HCT116 (cell line): ENCODE data around the gene RBM39. TPM values are rescaled to one million over a fixed set of nuclear protein-coding genes. Genes with fewer than 3 reads are reported as not detected.

Experiments
- ATAC-seq: fragments of 200-7000 bp; cut with Tn5 transposase; 2 replicates; pipeline ENCODE4 v1.9.1; 2020; ENCODE audit warnings: mild to moderate bottlenecking, moderate library complexity
- BruUV-seq: library from RNA; stranded (reverse); fragments of 400-500 nt; replicated peaks from 2 replicates; lab custom pipeline; 2021; lab: Mats Ljungman, UMichigan
- CTCF ChIA-PET: fragments of 300-600 bp; sonication (Branson Sonifier 250); formaldehyde crosslinking; loops from one replicate; lab custom pipeline; 2021; ENCODE audit warnings: antibody characterized with exemption; lab: Charles Lee
- POLR2A ChIA-PET: fragments of 300-600, 350-600 bp; sonication (Branson Sonifier 250); formaldehyde crosslinking; loops from one replicate; lab custom pipeline; 2021; ENCODE audit warnings: antibody characterized with exemption; lab: Charles Lee
- RAD21 ChIA-PET, 2 experiments: fragments of 300-600 bp; sonication (Branson Sonifier 250); formaldehyde crosslinking; loops; one replicate each; lab custom pipeline; 2023; ENCODE audit warnings: low total read pairs in 2 of 2; ENCODE audit not compliant: uncharacterized antibody in 2 of 2, unreplicated experiment in 2 of 2, low non-redundant PET in 1 of 2; lab: Charles Lee
- DNase-seq: peaks from one replicate; pipeline ENCODE4 v3.0.0-alpha.2; 2010; ENCODE audit warnings: low read depth, low spot score
- H2AFZ ChIP-seq: fragments of 200-600 bp; shearing (Covaris generic), sonication (generic); 2 replicates; pipeline ENCODE4 v1.6.1; 2017; ENCODE audit warnings: low read depth, mixed run types, mixed read lengths, antibody characterized with exemption, low read length; ENCODE audit not compliant: poor library complexity, severe bottlenecking
- H3K27ac ChIP-seq: 2 replicates; pipeline ENCODE4 v1.5.1; 2012; ENCODE audit warnings: low read depth, low read length
- H3K27me3 ChIP-seq: fragments of 200-600 bp; sonication (generic); 2 replicates; pipeline ENCODE4 v1.6.1; 2016; ENCODE audit warnings: mixed run types, low read length, mixed read lengths; ENCODE audit not compliant: insufficient read depth
- H3K36me3 ChIP-seq, 2 experiments: fragments of 200-500 bp in 1 of 2; fragments of 200-600 bp in 1 of 2; sonication (Bioruptor generic) in 1 of 2; sonication (generic) in 1 of 2; 2 replicates each; pipeline versions ENCODE4 v1.5.1 to v1.6.1; 2014 to 2016; ENCODE audit warnings: low read length in 2 of 2, inconsistent platforms in 1 of 2, mixed read lengths in 1 of 2, mixed run types in 1 of 2; ENCODE audit not compliant: insufficient read depth in 2 of 2, control insufficient read depth in 1 of 2
- H3K4me1 ChIP-seq, 2 experiments: fragments of 200-600 bp in 1 of 2; sonication (generic) in 1 of 2; 2 replicates each; pipeline versions ENCODE4 v1.5.1 to v1.6.1; 2012 to 2017; ENCODE audit warnings: low read length in 2 of 2, inconsistent platforms in 1 of 2, mild to moderate bottlenecking in 1 of 2, mixed read lengths in 1 of 2, mixed run types in 1 of 2, moderate library complexity in 1 of 2; ENCODE audit not compliant: insufficient read depth in 2 of 2, control insufficient read depth in 1 of 2
- H3K4me2 ChIP-seq: fragments of 200-600 bp; sonication (generic); 2 replicates; pipeline ENCODE4 v1.6.1; 2017; ENCODE audit warnings: mixed run types, low read length, mixed read lengths
- H3K4me3 ChIP-seq, 2 experiments: fragments of 200-600 bp in 1 of 2; sonication (generic) in 1 of 2; replicated peaks in 1 of 2; 2 replicates each; pipeline ENCODE4 v1.5.1; 2011 to 2016; ENCODE audit warnings: low read length in 2 of 2, control low read depth in 1 of 2, low read depth in 1 of 2, mild to moderate bottlenecking in 1 of 2, mixed read lengths in 1 of 2, mixed run types in 1 of 2
- H3K79me2 ChIP-seq: fragments of 200-600 bp; sonication (generic); 2 replicates; pipeline ENCODE4 v1.6.1; 2017; ENCODE audit warnings: mild to moderate bottlenecking, mixed run types, low read length, moderate library complexity, mixed read lengths; ENCODE audit not compliant: insufficient read depth
- H3K9ac ChIP-seq: fragments of 200-600 bp; sonication (generic); 2 replicates; pipeline ENCODE4 v1.6.1; 2016; ENCODE audit warnings: low read length, mixed read lengths
- H3K9me2 ChIP-seq: fragments of 200-600 bp; sonication (generic), shearing (Covaris generic); 2 replicates; pipeline ENCODE4 v1.6.1; 2017; ENCODE audit warnings: mixed run types, mild to moderate bottlenecking, moderate library complexity; ENCODE audit not compliant: insufficient read depth
- H3K9me3 ChIP-seq, 2 experiments: fragments of 200-500 bp in 1 of 2; fragments of 200-600 bp in 1 of 2; sonication (Bioruptor generic) in 1 of 2; sonication (generic) in 1 of 2; 2 replicates each; pipeline ENCODE4 v1.6.1; 2014 to 2017; ENCODE audit warnings: low read length in 2 of 2, mixed read lengths in 2 of 2, inconsistent platforms in 1 of 2, low read depth in 1 of 2, mild to moderate bottlenecking in 1 of 2, mixed run types in 1 of 2, moderate library complexity in 1 of 2; ENCODE audit not compliant: control insufficient read depth in 1 of 2, insufficient read depth in 1 of 2
- H4K20me1 ChIP-seq: fragments of 200-600 bp; sonication (generic), shearing (Covaris generic); 2 replicates; pipeline ENCODE4 v1.6.1; 2017; ENCODE audit warnings: mixed run types, mild to moderate bottlenecking, moderate library complexity; ENCODE audit not compliant: insufficient read depth
- EGR1 ChIP-seq: IDR thresholded peaks from 2 replicates; pipeline ENCODE4 v1.6.1; 2012; ENCODE audit warnings: low read depth
- ELF1 ChIP-seq: IDR thresholded peaks from 2 replicates; pipeline ENCODE4 v1.6.1; 2012; ENCODE audit warnings: low read depth, borderline replicate concordance
- EZH2 ChIP-seq: fragments of 200-600 bp; sonication (generic); IDR thresholded peaks from 2 replicates; pipeline ENCODE4 v1.6.1; 2017; ENCODE audit warnings: antibody characterized with exemption, mixed run types
- EZH2phosphoT487 ChIP-seq: fragments of 200-600 bp; IDR thresholded peaks from 2 replicates; pipeline ENCODE4 v1.6.1; 2018; ENCODE audit warnings: antibody characterized with exemption, borderline replicate concordance
- FOSL1 ChIP-seq: IDR thresholded peaks from 2 replicates; pipeline ENCODE4 v1.6.1; 2012; ENCODE audit warnings: low read depth
- POLR2A ChIP-seq: IDR thresholded peaks from 2 replicates; pipeline ENCODE4 v1.7.0; 2011; ENCODE audit warnings: borderline replicate concordance; ENCODE audit not compliant: insufficient read depth, insufficient read length; ENCODE audit errors: extremely low read depth
- POLR2AphosphoS5 ChIP-seq: IDR thresholded peaks from 2 replicates; pipeline ENCODE4 v1.6.1; 2011; ENCODE audit warnings: mild to moderate bottlenecking, low read depth, low read length, moderate library complexity
- SRF ChIP-seq: IDR thresholded peaks from 2 replicates; pipeline ENCODE4 v1.6.1; 2012; ENCODE audit warnings: low read depth
- TCF7L2 ChIP-seq: IDR thresholded peaks from 2 replicates; pipeline ENCODE4 v1.7.0; 2011; ENCODE audit warnings: borderline replicate concordance, inconsistent platforms; ENCODE audit not compliant: insufficient read depth, insufficient read length; ENCODE audit errors: extremely low read depth
- ZBTB33 ChIP-seq: IDR thresholded peaks from 2 replicates; pipeline ENCODE4 v1.6.1; 2011; ENCODE audit warnings: mild to moderate bottlenecking, low read length, moderate library complexity; ENCODE audit not compliant: insufficient replicate concordance; ENCODE audit errors: extremely low read depth
- ZFX ChIP-seq: fragments of 450-650 bp; IDR thresholded peaks from 2 replicates; pipeline ENCODE4 v1.6.1; 2017
- ZNF274 ChIP-seq: fragments of 200-500 bp; sonication (Bioruptor generic); IDR thresholded peaks from 2 replicates; pipeline ENCODE4 v1.6.1; 2014; ENCODE audit warnings: mild to moderate bottlenecking, low read depth, low read length, inconsistent platforms
- intact Hi-C: fragments of 100-400 bp; cut with micrococcal nuclease; formaldehyde crosslinking; loops from 2 replicates; pipeline ENCODE4 v1.10.0; 2022
- total RNA-seq: library from RNA; stranded (reverse); gene quantifications from one replicate; pipeline ENCODE4 v1.2.1, GENCODE V29; 2021; ENCODE audit not compliant: unreplicated experiment
- TF ChIP-seq, protein P1 (sequence below), 3 experiments: fragments of 200-600 bp in 1 of 3; sonication (generic) in 1 of 3; IDR thresholded peaks in 2 of 3; conservative IDR thresholded peaks in 1 of 3; 2 replicates each; pipeline ENCODE4 v1.5.1; 2012 to 2017; ENCODE audit warnings: low read depth in 2 of 3, low read length in 2 of 3, antibody characterized with exemption in 1 of 3, borderline replicate concordance in 1 of 3, control low read depth in 1 of 3, mild to moderate bottlenecking in 1 of 3, mixed read lengths in 1 of 3, mixed run types in 1 of 3, moderate library complexity in 1 of 3; ENCODE audit not compliant: insufficient read depth in 1 of 3

RBM39 gene
- total RNA-seq, 1 experiment from 2014 or later, result 234 TPM

DNA sequence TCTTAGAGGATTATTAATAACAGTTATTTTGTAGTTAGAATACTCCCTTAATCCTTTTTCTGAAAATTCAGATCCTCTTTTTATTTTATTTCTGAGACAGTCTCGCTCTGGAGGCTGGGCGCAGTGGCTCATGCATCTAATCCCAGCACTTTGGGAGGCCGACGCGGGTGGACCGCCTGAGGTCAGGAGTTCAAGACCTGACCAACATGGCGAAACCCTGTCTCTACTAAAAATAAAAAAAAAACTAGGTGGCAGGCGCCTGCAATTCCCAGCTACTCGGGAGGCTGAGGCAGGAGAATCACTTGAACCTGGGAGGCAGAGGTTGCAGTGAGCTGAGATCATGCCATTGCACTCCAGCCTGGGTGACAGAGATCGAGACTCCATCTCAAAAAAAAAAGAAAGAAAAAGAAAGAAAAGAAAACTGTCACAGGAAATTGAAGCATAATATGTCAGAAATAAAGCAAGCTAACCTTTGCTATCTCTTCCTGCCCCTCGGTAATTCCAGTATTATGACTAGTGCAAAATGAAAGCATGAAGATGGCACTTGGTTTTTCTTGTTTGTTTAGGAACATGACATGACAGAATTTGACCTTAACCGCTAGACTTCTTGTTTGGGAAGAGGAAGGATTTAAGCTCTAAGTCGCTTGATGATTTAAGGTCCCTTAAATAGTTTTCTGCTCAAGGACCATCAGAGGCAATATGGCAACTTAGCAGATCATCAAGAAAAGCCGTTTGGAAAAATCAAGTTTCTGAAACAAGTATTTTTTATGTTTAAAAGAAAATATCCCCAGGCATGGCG is 1.8 kb upstream of the RBM39 start:
- ATAC-seq (no peak), DNase-seq (no peak)
- H3K27ac ChIP-seq, result peak overlapping the region; percentile 71; the same call in 1 of the 2 replicates
- BruUV-seq, result no TSS peak
- ChIA-PET RAD21 (no interaction called here), POLR2A (interaction anchor here (1.5 to 5.2 kb wide), 5 partner anchors 9 to 210 kb away, joined by 3 to 58 read pairs (median 8); partner anchors contain the start of genes PHF20 and SCAND1), CTCF (interaction anchor here (1.0 kb wide), 1 partner anchor 210 kb away, joined by 3 read pairs; the partner anchor contains the start of gene SCAND1)
- no peak overlapping the region for H2AFZ ChIP-seq
- intact Hi-C loops, result loop anchor here (2.0 to 10.0 kb wide), 2 partner anchors 141 to 211 kb away; partner anchors contain the start of gene SCAND1
- H3K9ac ChIP-seq, result peak overlapping the region; percentile 80; the same call in 1 of the 2 replicates
- peaks cover 40% of the 10 kb centered on the region for H3K79me2 ChIP-seq
- peaks cover 10 to 28% of the 10 kb centered on the region in 2 experiments for H3K4me1 ChIP-seq
- peaks cover 15% of the 10 kb centered on the region; the same call in 1 of the 2 replicates for H4K20me1 ChIP-seq
- H3K9me2 ChIP-seq, result no peaks in the 10 kb centered on the region
- H3K4me3 ChIP-seq, result peak overlapping the region; percentile 68 to 90; a peak in 2 of 4 replicates
- TF ChIP-seq, protein P1, sequence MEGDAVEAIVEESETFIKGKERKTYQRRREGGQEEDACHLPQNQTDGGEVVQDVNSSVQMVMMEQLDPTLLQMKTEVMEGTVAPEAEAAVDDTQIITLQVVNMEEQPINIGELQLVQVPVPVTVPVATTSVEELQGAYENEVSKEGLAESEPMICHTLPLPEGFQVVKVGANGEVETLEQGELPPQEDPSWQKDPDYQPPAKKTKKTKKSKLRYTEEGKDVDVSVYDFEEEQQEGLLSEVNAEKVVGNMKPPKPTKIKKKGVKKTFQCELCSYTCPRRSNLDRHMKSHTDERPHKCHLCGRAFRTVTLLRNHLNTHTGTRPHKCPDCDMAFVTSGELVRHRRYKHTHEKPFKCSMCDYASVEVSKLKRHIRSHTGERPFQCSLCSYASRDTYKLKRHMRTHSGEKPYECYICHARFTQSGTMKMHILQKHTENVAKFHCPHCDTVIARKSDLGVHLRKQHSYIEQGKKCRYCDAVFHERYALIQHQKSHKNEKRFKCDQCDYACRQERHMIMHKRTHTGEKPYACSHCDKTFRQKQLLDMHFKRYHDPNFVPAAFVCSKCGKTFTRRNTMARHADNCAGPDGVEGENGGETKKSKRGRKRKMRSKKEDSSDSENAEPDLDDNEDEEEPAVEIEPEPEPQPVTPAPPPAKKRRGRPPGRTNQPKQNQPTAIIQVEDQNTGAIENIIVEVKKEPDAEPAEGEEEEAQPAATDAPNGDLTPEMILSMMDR (IDR thresholded peaks at IDR 0.05 in 2 of 3, conservative IDR thresholded peaks at IDR 0.05 in 1 of 3; ENCODE audit: borderline replicate concordance in 1 of 3, insufficient read depth in 1 of 3, low read depth in 2 of 3, low read length in 2 of 3), result no peak
- TF ChIP-seq SRF (no peak), ELF1 (no peak), ZNF274 (no peak), TCF7L2 (no peak), POLR2A (no peak), EZH2 (no peak), EZH2phosphoT487 (no peak), EGR1 (no peak), POLR2AphosphoS5 (no peak), FOSL1 (no peak), ZBTB33 (no peak), ZFX (no peak)
- peaks cover 10 to 17% of the 10 kb centered on the region in 2 experiments for H3K36me3 ChIP-seq
- H3K9me3 ChIP-seq, result no peaks in the 10 kb centered on the region
- peak overlapping the region; percentile 90 for H3K4me2 ChIP-seq
- H3K27me3 ChIP-seq, result no peaks in the 10 kb centered on the region
